Measurements from ENCODE around the gene SNX6. TPM values are rescaled to one million over a fixed set of nuclear protein-coding genes. Genes with fewer than 3 reads are reported as not detected.
"Not testable (repeated sequence)": the region's sequence is repeated elsewhere in the genome, so short reads cannot be mapped to it uniquely, and the experiment has no call there.

Gene SNX6
- total RNA-seq, 1 experiment from 2014 or later = 141 TPM

- not testable (repeated sequence) for DNase-seq (ENCODE audit: low read depth)
Observed at GRCh38 chr14:34521071-34521470, 108.9 kb downstream of the SNX6 start.

GRCh38 chr14:34520304-34520970 is 109.5 kb downstream of the SNX6 start:
- not testable (repeated sequence) for DNase-seq (ENCODE audit: low read depth)

Other genes with a start within 250 kb of the SNX6 start
- gene SPTSSA, start 167.9 kb downstream of the SNX6 start, total RNA-seq (2014; rRNA removed; shearing (Covaris generic)) = 24.1 and 36.3 TPM in 2 replicates
- gene EAPP, start 90.4 kb downstream of the SNX6 start, total RNA-seq (2014; rRNA removed; shearing (Covaris generic)) = 41.3 and 54.1 TPM in 2 replicates
- 78.9 and 128 TPM in 2 replicates for gene CFL2, start 84.4 kb upstream of the SNX6 start, total RNA-seq (2014; rRNA removed; shearing (Covaris generic))
- gene BAZ1A, start 245.2 kb upstream of the SNX6 start, total RNA-seq (2014; rRNA removed; shearing (Covaris generic)) = 24.0 and 26.4 TPM in 2 replicates

Measured in RPMI7951 (cell line).